Suprapubic skin (tissue), 4 donors: Measurements from ENCODE around the gene MTSS2.

Experiments used
- CTCF ChIP-seq, 2 donors: fragments of 200-600 bp in 1 of 2; fragments of 450-650 bp in 1 of 2; sonication (generic) in 1 of 2; IDR thresholded peaks; one replicate each; pipeline ENCODE4 v1.5.1; 2016 to 2019; ENCODE audit warnings: antibody characterized with exemption in 2 of 2, mild to moderate bottlenecking in 1 of 2, moderate library complexity in 1 of 2
- EP300 ChIP-seq: sonication (generic); formaldehyde crosslinking; IDR thresholded peaks from one replicate; pipeline ENCODE4 v1.6.1; 2017; ENCODE audit warnings: antibody characterized with exemption
- POLR2A ChIP-seq, 2 donors: fragments of 450-650 bp; IDR thresholded peaks; one replicate each; pipeline ENCODE4 v1.6.1; 2017; ENCODE audit warnings: antibody characterized with exemption in 2 of 2, mild to moderate bottlenecking in 2 of 2, moderate library complexity in 2 of 2
- POLR2AphosphoS5 ChIP-seq, 3 donors: sonication (generic); formaldehyde crosslinking; IDR thresholded peaks; one replicate each; pipeline ENCODE4 v1.6.1; 2017; ENCODE audit warnings: antibody characterized with exemption in 3 of 3

GRCh38 chr16:70694088-70694867, 8.4 kb upstream of the MTSS2 start:
- TF ChIP-seq CTCF (IDR thresholded peaks at IDR 0.05) = no peak
- no peak for TF ChIP-seq POLR2AphosphoS5 (IDR thresholded peaks at IDR 0.05)
- no peak for TF ChIP-seq POLR2A (IDR thresholded peaks at IDR 0.05)
- TF ChIP-seq EP300 = no peak
